ENCODE data around the gene ZNF70.

Gene ZNF70

DNA sequence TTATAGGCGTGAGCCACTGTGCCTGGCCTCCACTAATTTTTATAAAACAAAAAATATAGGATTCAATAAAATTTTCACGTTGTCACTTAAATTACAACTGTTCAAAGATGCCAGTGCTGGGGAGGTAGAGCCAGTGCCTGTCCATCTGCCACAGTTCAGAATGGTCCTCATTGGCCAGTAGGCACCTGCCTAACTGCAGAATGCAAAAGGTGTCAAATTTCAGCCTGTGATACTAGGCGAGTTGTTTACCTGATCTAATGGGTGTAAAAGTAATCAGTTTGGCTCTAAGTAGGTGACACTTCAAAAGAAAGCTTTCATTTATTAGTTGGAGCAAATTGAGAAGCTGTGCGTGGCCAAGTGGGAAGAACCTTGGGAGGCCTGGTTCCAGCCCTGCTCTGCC, 38.2 kb upstream of the ZNF70 start:
- no peak overlapping the region; the same call in 1 of the 2 replicates for H3K4me3 ChIP-seq (ENCODE audit: low read length)
- H3K9me3 ChIP-seq (ENCODE audit: control insufficient read depth, insufficient read depth, low read length), result no peaks in the 10 kb centered on the region
- H3K36me3 ChIP-seq (ENCODE audit: control insufficient read depth, low read length), result peaks cover 62% of the 10 kb centered on the region
- peaks cover 37% of the 10 kb centered on the region for H3K4me1 ChIP-seq (ENCODE audit: control insufficient read depth, low read length)
- H3K27me3 ChIP-seq (ENCODE audit: control insufficient read depth, low read length), result no peaks in the 10 kb centered on the region
- peaks cover 70% of the 10 kb centered on the region for H3K79me2 ChIP-seq (ENCODE audit: control insufficient read depth, low read length)
- H4K20me1 ChIP-seq (ENCODE audit: control insufficient read depth, insufficient read depth, low read depth, low read length), result peaks cover 25% of the 10 kb centered on the region
- H3F3A ChIP-seq (ENCODE audit: control insufficient read depth, insufficient read depth), result peaks cover 2% of the 10 kb centered on the region; the same call in 1 of the 2 replicates
- TF ChIP-seq, protein P1, sequence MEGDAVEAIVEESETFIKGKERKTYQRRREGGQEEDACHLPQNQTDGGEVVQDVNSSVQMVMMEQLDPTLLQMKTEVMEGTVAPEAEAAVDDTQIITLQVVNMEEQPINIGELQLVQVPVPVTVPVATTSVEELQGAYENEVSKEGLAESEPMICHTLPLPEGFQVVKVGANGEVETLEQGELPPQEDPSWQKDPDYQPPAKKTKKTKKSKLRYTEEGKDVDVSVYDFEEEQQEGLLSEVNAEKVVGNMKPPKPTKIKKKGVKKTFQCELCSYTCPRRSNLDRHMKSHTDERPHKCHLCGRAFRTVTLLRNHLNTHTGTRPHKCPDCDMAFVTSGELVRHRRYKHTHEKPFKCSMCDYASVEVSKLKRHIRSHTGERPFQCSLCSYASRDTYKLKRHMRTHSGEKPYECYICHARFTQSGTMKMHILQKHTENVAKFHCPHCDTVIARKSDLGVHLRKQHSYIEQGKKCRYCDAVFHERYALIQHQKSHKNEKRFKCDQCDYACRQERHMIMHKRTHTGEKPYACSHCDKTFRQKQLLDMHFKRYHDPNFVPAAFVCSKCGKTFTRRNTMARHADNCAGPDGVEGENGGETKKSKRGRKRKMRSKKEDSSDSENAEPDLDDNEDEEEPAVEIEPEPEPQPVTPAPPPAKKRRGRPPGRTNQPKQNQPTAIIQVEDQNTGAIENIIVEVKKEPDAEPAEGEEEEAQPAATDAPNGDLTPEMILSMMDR (IDR thresholded peaks at IDR 0.05; ENCODE audit: low read depth, low read length, poor library complexity, severe bottlenecking), result no peak
- TF ChIP-seq EZH2phosphoT487 (IDR thresholded peaks at IDR 0.05; ENCODE audit: borderline replicate concordance, low read length), result no peak
- no peaks in the 10 kb centered on the region for H3K9me2 ChIP-seq (replicated peaks; ENCODE audit: control insufficient read depth, low read length)
- no peak overlapping the region for H3K27ac ChIP-seq (ENCODE audit: low read depth, low read length)
- peak overlapping the region; percentile 94; the same call in 1 of the 2 replicates for H3K4me2 ChIP-seq (ENCODE audit: low read length)

DNA sequence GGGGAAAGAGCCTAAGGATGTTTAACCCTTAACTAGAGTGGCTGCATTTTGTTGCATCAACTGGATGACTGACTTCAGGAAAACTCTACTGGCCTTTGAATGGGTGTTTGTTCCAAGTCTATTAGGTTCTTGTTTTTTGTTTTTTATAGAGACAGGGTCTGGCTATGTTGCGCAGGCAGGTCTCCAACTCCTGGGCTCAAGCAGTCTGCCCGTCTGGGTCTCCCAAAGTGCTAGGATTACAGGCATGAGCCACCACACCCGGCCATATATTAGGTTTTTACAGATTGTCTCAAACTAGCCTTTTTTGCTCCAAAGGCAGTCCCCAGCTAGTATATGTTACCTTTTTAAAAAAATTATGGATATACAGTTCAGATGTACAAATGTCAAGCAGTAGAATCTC, 37.0 kb upstream of the ZNF70 start:
- H3K36me3 ChIP-seq (ENCODE audit: control insufficient read depth, low read length), result peaks cover 51% of the 10 kb centered on the region
- peaks cover 37% of the 10 kb centered on the region for H3K4me1 ChIP-seq (ENCODE audit: control insufficient read depth, low read length)

GRCh38 chr22:23787600-23787896, 36.6 kb upstream of the ZNF70 start:
- no peak for TF ChIP-seq EZH2phosphoT487 (IDR thresholded peaks at IDR 0.05; ENCODE audit: borderline replicate concordance, low read length)
- TF ChIP-seq, protein P1 (IDR thresholded peaks at IDR 0.05; ENCODE audit: low read depth, low read length, poor library complexity, severe bottlenecking), result no peak
- peak overlapping the region; percentile 86 for H3K27ac ChIP-seq (ENCODE audit: low read depth, low read length)
- H4K20me1 ChIP-seq (ENCODE audit: control insufficient read depth, insufficient read depth, low read depth, low read length), result peaks cover 21% of the 10 kb centered on the region
- H3K27me3 ChIP-seq (ENCODE audit: control insufficient read depth, low read length), result no peaks in the 10 kb centered on the region
- H3K79me2 ChIP-seq (ENCODE audit: control insufficient read depth, low read length), result peaks cover 60% of the 10 kb centered on the region
- H3K4me2 ChIP-seq (ENCODE audit: low read length), result peak overlapping the region; percentile 94
- no peaks in the 10 kb centered on the region for H3K9me3 ChIP-seq (ENCODE audit: control insufficient read depth, insufficient read depth, low read length)
- H3K36me3 ChIP-seq (ENCODE audit: control insufficient read depth, low read length), result peaks cover 47% of the 10 kb centered on the region
- peak overlapping the region; percentile 94 for H3K4me3 ChIP-seq (ENCODE audit: low read length)
- H3K4me1 ChIP-seq (ENCODE audit: control insufficient read depth, low read length), result peaks cover 37% of the 10 kb centered on the region
- peaks cover 2% of the 10 kb centered on the region; the same call in 1 of the 2 replicates for H3F3A ChIP-seq (ENCODE audit: control insufficient read depth, insufficient read depth)
- no peaks in the 10 kb centered on the region for H3K9me2 ChIP-seq (replicated peaks; ENCODE audit: control insufficient read depth, low read length)

More for the DNA sequence above, 37.0 kb upstream of the ZNF70 start:
- H3K27me3 ChIP-seq (ENCODE audit: control insufficient read depth, low read length), result no peaks in the 10 kb centered on the region
- peaks cover 63% of the 10 kb centered on the region for H3K79me2 ChIP-seq (ENCODE audit: control insufficient read depth, low read length)
- peaks cover 25% of the 10 kb centered on the region for H4K20me1 ChIP-seq (ENCODE audit: control insufficient read depth, insufficient read depth, low read depth, low read length)
- H3K4me2 ChIP-seq (ENCODE audit: low read length), result peak overlapping the region; percentile 94
- H3K27ac ChIP-seq (ENCODE audit: low read depth, low read length), result peak overlapping the region; percentile 86
- no peaks in the 10 kb centered on the region for H3K9me3 ChIP-seq (ENCODE audit: control insufficient read depth, insufficient read depth, low read length)
- H3K4me3 ChIP-seq (ENCODE audit: low read length), result peak overlapping the region; percentile 94
- peaks cover 2% of the 10 kb centered on the region; the same call in 1 of the 2 replicates for H3F3A ChIP-seq (ENCODE audit: control insufficient read depth, insufficient read depth)
- no peaks in the 10 kb centered on the region for H3K9me2 ChIP-seq (replicated peaks; ENCODE audit: control insufficient read depth, low read length)
- TF ChIP-seq, protein P1 (IDR thresholded peaks at IDR 0.05; ENCODE audit: low read depth, low read length, poor library complexity, severe bottlenecking), result no peak
- TF ChIP-seq EZH2phosphoT487 (IDR thresholded peaks at IDR 0.05; ENCODE audit: borderline replicate concordance, low read length), result no peak
